ENCODE data around the gene TMEM236. TPM values are rescaled to one million over a fixed set of nuclear protein-coding genes. Genes with fewer than 3 reads are reported as not detected.

Gene TMEM236
- polyA plus RNA-seq, 1 experiment, result 0.02 TPM

- ChIA-PET CTCF (interaction anchor here (0.6 kb wide), 1 partner anchor 443 kb away, joined by 3 read pairs; no protein-coding TSS in a partner anchor), POLR2A (no interaction called here)
- no peaks in the 10 kb centered on the region for H3K27me3 ChIP-seq (ENCODE audit: control insufficient read depth, insufficient read depth, low read length)
- no peak overlapping the region for H3K4me3 ChIP-seq (ENCODE audit: low read depth, low read length)
- H3K27ac ChIP-seq (ENCODE audit: low read depth, low read length), result no peak overlapping the region
- no peak for DNase-seq (ENCODE audit: low read depth, low spot score)
- no peak for TF ChIP-seq CTCF (IDR thresholded peaks at IDR 0.05; ENCODE audit: low read depth, low read length)
- H3K9me3 ChIP-seq (ENCODE audit: control insufficient read depth, insufficient read depth, low read length), result no peaks in the 10 kb centered on the region
Measured at GRCh38 chr10:17771017-17771416, 19.0 kb downstream of the TMEM236 start.

- POLR2A ChIA-PET, result no interaction called here
- CTCF ChIA-PET, result no interaction called here
- H3K27ac ChIP-seq (ENCODE audit: low read depth, low read length), result no peak overlapping the region
Measured at GRCh38 chr10:17779784-17780183, 27.8 kb downstream of the TMEM236 start.

GRCh38 chr10:17780727-17781126, 28.7 kb downstream of the TMEM236 start:
- ChIA-PET POLR2A (no interaction called here), CTCF (no interaction called here)
- no peaks in the 10 kb centered on the region for H3K27me3 ChIP-seq (ENCODE audit: control insufficient read depth, insufficient read depth, low read length)
- no peak overlapping the region for H3K27ac ChIP-seq (ENCODE audit: low read depth, low read length)
- DNase-seq (ENCODE audit: low read depth, low spot score), result no peak
- no peak for TF ChIP-seq CTCF (IDR thresholded peaks at IDR 0.05; ENCODE audit: low read depth, low read length)
- H3K4me3 ChIP-seq (ENCODE audit: low read depth, low read length), result no peak overlapping the region
- no peaks in the 10 kb centered on the region for H3K9me3 ChIP-seq (ENCODE audit: control insufficient read depth, insufficient read depth, low read length)

More at GRCh38 chr10:17779784-17780183, 27.8 kb downstream of the TMEM236 start:
- DNase-seq (ENCODE audit: low read depth, low spot score), result no peak
- no peaks in the 10 kb centered on the region for H3K9me3 ChIP-seq (ENCODE audit: control insufficient read depth, insufficient read depth, low read length)
- no peak for TF ChIP-seq CTCF (IDR thresholded peaks at IDR 0.05; ENCODE audit: low read depth, low read length)
- H3K27me3 ChIP-seq (ENCODE audit: control insufficient read depth, insufficient read depth, low read length), result no peaks in the 10 kb centered on the region
- H3K4me3 ChIP-seq (ENCODE audit: low read depth, low read length), result no peak overlapping the region

- no peak for TF ChIP-seq CTCF (IDR thresholded peaks at IDR 0.05; ENCODE audit: low read depth, low read length)
- ChIA-PET CTCF (no interaction called here), POLR2A (no interaction called here)
- H3K27me3 ChIP-seq (ENCODE audit: control insufficient read depth, insufficient read depth, low read length), result no peaks in the 10 kb centered on the region
- no peak overlapping the region for H3K4me3 ChIP-seq (ENCODE audit: low read depth, low read length)
- DNase-seq (ENCODE audit: low read depth, low spot score), result no peak
- no peak overlapping the region for H3K27ac ChIP-seq (ENCODE audit: low read depth, low read length)
- H3K9me3 ChIP-seq (ENCODE audit: control insufficient read depth, insufficient read depth, low read length), result no peaks in the 10 kb centered on the region
Measured at GRCh38 chr10:17781856-17782255, 29.9 kb downstream of the TMEM236 start.

- Histone ChIP-seq H3K27me3 (ENCODE audit: control insufficient read depth, insufficient read depth, low read length) (no peaks in the 10 kb centered on the region), H3K27ac (ENCODE audit: low read depth, low read length) (peak overlapping the region; percentile 57), H3K9me3 (ENCODE audit: control insufficient read depth, insufficient read depth, low read length) (no peaks in the 10 kb centered on the region), H3K4me3 (ENCODE audit: low read depth, low read length) (no peak overlapping the region)
- POLR2A ChIA-PET, result no interaction called here
- no peak for DNase-seq (ENCODE audit: low read depth, low spot score)
- TF ChIP-seq CTCF (IDR thresholded peaks at IDR 0.05; ENCODE audit: low read depth, low read length), result no peak
- CTCF ChIA-PET, result interaction anchor here (1.2 kb wide), 1 partner anchor 41 kb away, joined by 4 read pairs; no protein-coding TSS in a partner anchor
Measured at GRCh38 chr10:17782921-17783665, 31.1 kb downstream of the TMEM236 start.

Measured in AG04450 (cell line).